Measurements from ENCODE around the gene DPY19L3. TPM values are rescaled to one million over a fixed set of nuclear protein-coding genes. Genes with fewer than 3 reads are reported as not detected.
A peak's percentile ranks its signal among the peaks of the same experiment; 100 is the strongest.

DPY19L3 gene
- total RNA-seq, 6 experiments from 2014 or later: 23.5 to 32.7 (median 26.5) TPM

- Mint-ChIP-seq H3K4me1 (ENCODE audit: low read depth) (peaks cover 10% of the 10 kb centered on the region), H3K27me3 (ENCODE audit: insufficient read depth) (no peaks in the 10 kb centered on the region), H3K9me3 (no peaks in the 10 kb centered on the region), H3K36me3 (ENCODE audit: low read depth) (peaks cover 8% of the 10 kb centered on the region), H3K27ac (peak overlapping the region; percentile 15; the same call in 1 of the 2 replicates), H3K4me3 (no peak overlapping the region)
- TF ChIP-seq, protein P1, sequence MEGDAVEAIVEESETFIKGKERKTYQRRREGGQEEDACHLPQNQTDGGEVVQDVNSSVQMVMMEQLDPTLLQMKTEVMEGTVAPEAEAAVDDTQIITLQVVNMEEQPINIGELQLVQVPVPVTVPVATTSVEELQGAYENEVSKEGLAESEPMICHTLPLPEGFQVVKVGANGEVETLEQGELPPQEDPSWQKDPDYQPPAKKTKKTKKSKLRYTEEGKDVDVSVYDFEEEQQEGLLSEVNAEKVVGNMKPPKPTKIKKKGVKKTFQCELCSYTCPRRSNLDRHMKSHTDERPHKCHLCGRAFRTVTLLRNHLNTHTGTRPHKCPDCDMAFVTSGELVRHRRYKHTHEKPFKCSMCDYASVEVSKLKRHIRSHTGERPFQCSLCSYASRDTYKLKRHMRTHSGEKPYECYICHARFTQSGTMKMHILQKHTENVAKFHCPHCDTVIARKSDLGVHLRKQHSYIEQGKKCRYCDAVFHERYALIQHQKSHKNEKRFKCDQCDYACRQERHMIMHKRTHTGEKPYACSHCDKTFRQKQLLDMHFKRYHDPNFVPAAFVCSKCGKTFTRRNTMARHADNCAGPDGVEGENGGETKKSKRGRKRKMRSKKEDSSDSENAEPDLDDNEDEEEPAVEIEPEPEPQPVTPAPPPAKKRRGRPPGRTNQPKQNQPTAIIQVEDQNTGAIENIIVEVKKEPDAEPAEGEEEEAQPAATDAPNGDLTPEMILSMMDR (IDR thresholded peaks at IDR 0.05): no peak
- DNase-seq: no peak
Measured at GRCh38 chr19:32459204-32459865, 53.8 kb downstream of the DPY19L3 start.

GRCh38 chr19:32460476-32460875, 54.9 kb downstream of the DPY19L3 start:
- peaks cover 8% of the 10 kb centered on the region for H3K36me3 Mint-ChIP-seq (ENCODE audit: low read depth)
- no peak overlapping the region for H3K27ac Mint-ChIP-seq
- H3K4me1 Mint-ChIP-seq (ENCODE audit: low read depth): peaks cover 10% of the 10 kb centered on the region
- DNase-seq: no peak
- TF ChIP-seq, protein P1 (IDR thresholded peaks at IDR 0.05): no peak
- H3K9me3 Mint-ChIP-seq: no peaks in the 10 kb centered on the region
- no peak overlapping the region for H3K4me3 Mint-ChIP-seq
- H3K27me3 Mint-ChIP-seq (ENCODE audit: insufficient read depth): no peaks in the 10 kb centered on the region

DNA sequence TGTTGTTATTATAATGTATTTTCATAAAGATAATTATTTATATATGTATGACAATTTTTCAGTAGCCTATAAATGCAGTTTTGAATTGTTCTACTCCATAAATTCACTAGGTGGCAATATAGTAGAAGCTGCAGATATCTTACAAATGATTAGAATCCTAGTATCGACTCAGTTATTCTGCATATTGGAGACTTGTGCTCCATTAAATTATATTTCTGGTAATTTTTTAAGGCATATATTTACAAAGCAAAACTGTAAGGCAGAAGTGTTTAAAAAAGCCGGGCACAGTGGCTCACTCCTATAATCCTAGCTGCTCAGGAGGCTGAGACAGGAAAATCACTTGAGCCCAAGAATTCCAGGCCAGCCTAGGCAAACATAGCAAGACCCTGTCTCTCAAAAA, 58.7 kb downstream of the DPY19L3 start:
- Mint-ChIP-seq H3K27me3 (ENCODE audit: insufficient read depth) (no peaks in the 10 kb centered on the region), H3K4me3 (no peak overlapping the region), H3K9me3 (no peaks in the 10 kb centered on the region), H3K36me3 (ENCODE audit: low read depth) (no peaks in the 10 kb centered on the region), H3K27ac (no peak overlapping the region), H3K4me1 (ENCODE audit: low read depth) (no peaks in the 10 kb centered on the region)
- DNase-seq: peak; percentile 8
- TF ChIP-seq, protein P1 (IDR thresholded peaks at IDR 0.05): peak; percentile 73

DNA sequence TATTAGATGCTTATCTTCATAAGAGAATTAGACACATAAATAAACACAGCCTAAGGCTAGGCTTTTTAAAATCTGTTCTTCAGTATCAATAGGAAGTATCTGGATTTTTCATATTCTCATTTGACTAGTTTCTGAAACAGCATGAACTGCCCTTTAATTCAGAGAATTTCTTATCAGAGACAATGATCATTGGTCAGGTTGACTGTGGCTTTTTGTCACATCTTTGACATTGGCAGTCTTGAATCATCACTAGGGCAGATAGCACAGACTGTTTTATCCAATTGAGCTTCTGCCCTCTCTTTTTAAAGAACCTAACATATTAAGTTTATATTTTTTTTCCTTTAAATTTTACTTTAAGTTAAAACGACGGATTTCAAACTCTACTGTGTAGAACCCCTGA, 59.6 kb downstream of the DPY19L3 start:
- no peak for DNase-seq
- no peaks in the 10 kb centered on the region for H3K36me3 Mint-ChIP-seq (ENCODE audit: low read depth)
- H3K4me1 Mint-ChIP-seq (ENCODE audit: low read depth): peaks cover 8% of the 10 kb centered on the region
- H3K27me3 Mint-ChIP-seq (ENCODE audit: insufficient read depth): no peaks in the 10 kb centered on the region
- no peak overlapping the region for H3K27ac Mint-ChIP-seq
- no peaks in the 10 kb centered on the region for H3K9me3 Mint-ChIP-seq
- no peak overlapping the region for H3K4me3 Mint-ChIP-seq
- TF ChIP-seq, protein P1 (IDR thresholded peaks at IDR 0.05): no peak

DNA sequence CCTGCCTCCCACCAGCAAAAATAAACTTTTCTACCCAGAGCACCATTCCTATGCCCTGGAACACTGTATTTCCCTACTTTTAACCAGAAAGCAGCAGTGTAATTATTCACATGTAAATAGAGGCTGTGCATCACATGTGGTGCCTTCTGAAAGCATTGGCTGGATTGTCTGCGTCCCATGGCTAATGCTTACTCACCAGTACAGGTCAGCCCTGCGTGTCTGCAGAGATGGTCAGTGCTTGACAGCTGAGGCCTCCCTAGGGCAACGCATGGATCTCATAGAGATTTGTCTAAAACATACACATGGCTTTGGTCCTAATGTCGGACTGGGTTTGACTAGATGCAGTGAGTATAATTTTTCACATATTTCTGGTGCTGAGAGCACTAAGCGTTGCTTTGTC, 64.2 kb downstream of the DPY19L3 start:
- peaks cover 3% of the 10 kb centered on the region; the same call in 1 of the 2 replicates for H3K36me3 Mint-ChIP-seq (ENCODE audit: low read depth)
- no peaks in the 10 kb centered on the region for H3K9me3 Mint-ChIP-seq
- DNase-seq: peak; percentile 50
- peaks cover 21% of the 10 kb centered on the region for H3K4me1 Mint-ChIP-seq (ENCODE audit: low read depth)
- TF ChIP-seq, protein P1 (IDR thresholded peaks at IDR 0.05): no peak
- no peak overlapping the region for H3K4me3 Mint-ChIP-seq
- peak overlapping the region; percentile 51 for H3K27ac Mint-ChIP-seq
- no peaks in the 10 kb centered on the region for H3K27me3 Mint-ChIP-seq (ENCODE audit: insufficient read depth)
